ENCODE results near the gene SORCS2.

Gene SORCS2

GRCh38 chr4:7693237-7693608 lies 500.9 kb downstream of the SORCS2 start:
- DNase-seq (ENCODE audit: low read depth) = no peak

- DNase-seq (ENCODE audit: low read depth) = no peak
These were observed 501.4 kb downstream of the SORCS2 start for GRCh38 chr4:7693711-7694110.

GRCh38 chr4:7694324-7694723 lies 502.0 kb downstream of the SORCS2 start:
- DNase-seq (ENCODE audit: low read depth) = no peak

GRCh38 chr4:7697343-7697742 lies 505.0 kb downstream of the SORCS2 start:
- DNase-seq (ENCODE audit: low read depth) = no peak

- no peak for DNase-seq (ENCODE audit: low read depth)
These were observed 505.5 kb downstream of the SORCS2 start for GRCh38 chr4:7697821-7698220.

GRCh38 chr4:7698584-7698983 lies 506.2 kb downstream of the SORCS2 start:
- DNase-seq (ENCODE audit: low read depth) = no peak

GRCh38 chr4:7699031-7699430 lies 506.7 kb downstream of the SORCS2 start:
- no peak for DNase-seq (ENCODE audit: low read depth)

- no peak for DNase-seq (ENCODE audit: low read depth)
These were observed 507.5 kb downstream of the SORCS2 start for GRCh38 chr4:7699825-7700224.

GRCh38 chr4:7700665-7701064 lies 508.3 kb downstream of the SORCS2 start:
- no peak for DNase-seq (ENCODE audit: low read depth)

- DNase-seq (ENCODE audit: low read depth) = no peak
These were observed 509.7 kb downstream of the SORCS2 start for GRCh38 chr4:7701866-7702649.

GRCh38 chr4:7703688-7704087 lies 511.4 kb downstream of the SORCS2 start:
- DNase-seq (ENCODE audit: low read depth) = no peak

GRCh38 chr4:7704091-7704490 lies 511.8 kb downstream of the SORCS2 start:
- no peak for DNase-seq (ENCODE audit: low read depth)

- DNase-seq (ENCODE audit: low read depth) = no peak
These were observed 512.3 kb downstream of the SORCS2 start for GRCh38 chr4:7704625-7705024.

GRCh38 chr4:7705062-7705461 lies 512.7 kb downstream of the SORCS2 start:
- no peak for DNase-seq (ENCODE audit: low read depth)

- DNase-seq (ENCODE audit: low read depth) = no peak
These were observed 513.3 kb downstream of the SORCS2 start for GRCh38 chr4:7705593-7705992.

- no peak for DNase-seq (ENCODE audit: low read depth)
These were observed 515.9 kb downstream of the SORCS2 start for GRCh38 chr4:7708238-7708637.

- no peak for DNase-seq (ENCODE audit: low read depth)
These were observed 516.6 kb downstream of the SORCS2 start for GRCh38 chr4:7708981-7709380.

- DNase-seq (ENCODE audit: low read depth) = no peak
These were observed 517.1 kb downstream of the SORCS2 start for GRCh38 chr4:7709431-7709830.

GRCh38 chr4:7710126-7710525 lies 517.8 kb downstream of the SORCS2 start:
- no peak for DNase-seq (ENCODE audit: low read depth)

- no peak for DNase-seq (ENCODE audit: low read depth)
These were observed 518.4 kb downstream of the SORCS2 start for GRCh38 chr4:7710576-7711306.

- DNase-seq (ENCODE audit: low read depth) = no peak
These were observed 519.1 kb downstream of the SORCS2 start for GRCh38 chr4:7711307-7711963.

GRCh38 chr4:7712021-7712671 lies 519.8 kb downstream of the SORCS2 start:
- no peak for DNase-seq (ENCODE audit: low read depth)

GRCh38 chr4:7713757-7714156 lies 521.4 kb downstream of the SORCS2 start:
- no peak for DNase-seq (ENCODE audit: low read depth)
